ENCODE measurements around the gene BAIAP2L1. TPM values are rescaled to one million over a fixed set of nuclear protein-coding genes. Genes with fewer than 3 reads are reported as not detected.

The BAIAP2L1 gene
- total and polyA plus RNA-seq, 2 of the 8 experiments (the other 6 are each of a cell fraction or from before 2014, with no cell fraction given), result 19.2 to 42.9 TPM

GRCh38 chr7:98354052-98354451, 46.8 kb downstream of the BAIAP2L1 start:
- no peak for TF ChIP-seq HDAC6 (IDR thresholded peaks at IDR 0.05; ENCODE audit: low read depth, low read length)
- TF ChIP-seq POLR2A (IDR thresholded peaks at IDR 0.05; ENCODE audit: control extremely low read depth in 1 of 2, low read depth in 2 of 2, low read length in 2 of 2), result no peak
- TF ChIP-seq BCL11A (IDR thresholded peaks at IDR 0.05; ENCODE audit: low read depth in 2 of 2, low read length in 2 of 2), result no peak
- no peak for TF ChIP-seq RFX5 (IDR thresholded peaks at IDR 0.05; ENCODE audit: borderline replicate concordance, low read depth, low read length)
- no peak for TF ChIP-seq USF2 (IDR thresholded peaks at IDR 0.05; ENCODE audit: low read length)
- no peak for TF ChIP-seq BACH1 (IDR thresholded peaks at IDR 0.05; ENCODE audit: low read length)
- TF ChIP-seq CEBPB (IDR thresholded peaks at IDR 0.05; ENCODE audit: low read depth, low read length), result no peak
- TF ChIP-seq GABPA (IDR thresholded peaks at IDR 0.05; ENCODE audit: borderline replicate concordance, insufficient read depth, low read length), result no peak
- TF ChIP-seq JUN (IDR thresholded peaks at IDR 0.05; ENCODE audit: low read depth, low read length), result no peak
- TF ChIP-seq POU5F1 (IDR thresholded peaks at IDR 0.05; ENCODE audit: low read depth, low read length), result no peak
- TF ChIP-seq EZH2 (IDR thresholded peaks at IDR 0.05; ENCODE audit: low read depth, low read length, severe bottlenecking), result no peak
- TF ChIP-seq CREB1 (IDR thresholded peaks at IDR 0.05), result no peak

More at GRCh38 chr7:98354052-98354451, 46.8 kb downstream of the BAIAP2L1 start:
- POLR2A ChIA-PET (ENCODE audit: partially characterized antibody), result no interaction called here
- Histone ChIP-seq H4K91ac (replicated peaks; ENCODE audit: insufficient read length, low read length) (no peak overlapping the region), H2BK120ac (replicated peaks; ENCODE audit: low read depth, low read length) (no peak overlapping the region), H4K5ac (ENCODE audit: insufficient read length, low read depth, low read length) (no peak overlapping the region), H3K4me2 (ENCODE audit: insufficient read depth in 1 of 2, low read depth in 2 of 2, low read length in 2 of 2) (no peak overlapping the region), H2BK20ac (ENCODE audit: low read length) (no peak overlapping the region), H3K27ac (ENCODE audit: low read depth, low read length) (no peak overlapping the region), H3K18ac (ENCODE audit: extremely low read depth, low read length) (no peak overlapping the region), H3K14ac (ENCODE audit: insufficient read length) (no peak overlapping the region), H3K4me3 (ENCODE audit: extremely low read depth in 1 of 4, insufficient read depth in 2 of 4, low read depth in 3 of 4, low read length in 4 of 4) (no peak overlapping the region), H2BK5ac (ENCODE audit: low read depth, low read length) (no peak overlapping the region), H2AFZ (ENCODE audit: low read length) (no peak overlapping the region), H3K79me2 (ENCODE audit: control insufficient read depth in 1 of 2, insufficient read depth in 2 of 2, low read length in 2 of 2) (no peaks in the 10 kb centered on the region; a peak in 1 of 4 replicates), H3K56ac (replicated peaks; ENCODE audit: insufficient read length, low read depth, low read length) (no peak overlapping the region), H3K36me3 (ENCODE audit: control insufficient read depth in 2 of 4, insufficient read depth in 4 of 4, low read length in 3 of 4) (peaks cover 0 to 17% (median 5%) of the 10 kb centered on the region in 4 experiments; a peak in 4 of 8 replicates), H4K20me1 (replicated peaks in 1 of 2; ENCODE audit: control insufficient read depth in 1 of 2, insufficient read depth in 2 of 2, low read length in 2 of 2) (peaks cover 4 to 5% of the 10 kb centered on the region in 2 experiments), H2BK12ac (ENCODE audit: low read depth, low read length) (no peak overlapping the region), H3K79me1 (ENCODE audit: low read depth, low read length) (peaks cover 2% of the 10 kb centered on the region), H3K27me3 (replicated peaks in 1 of 4; ENCODE audit: control insufficient read depth in 3 of 4, extremely low read depth in 1 of 4, insufficient read depth in 3 of 4, low read length in 3 of 4) (no peaks in the 10 kb centered on the region), H3K4me1 (replicated peaks in 1 of 4; ENCODE audit: control insufficient read depth in 3 of 4, insufficient read depth in 4 of 4, low read length in 3 of 4) (peaks cover 0 to 6% (median 2%) of the 10 kb centered on the region in 4 experiments; a peak in 3 of 7 replicates), H3K9ac (replicated peaks in 1 of 4; ENCODE audit: extremely low read depth in 1 of 4, low read depth in 3 of 4, low read length in 3 of 4) (no peak overlapping the region), H2AK5ac (ENCODE audit: low read depth, low read length) (no peak overlapping the region), H2BK15ac (ENCODE audit: low read length) (no peak overlapping the region), H3K4ac (replicated peaks; ENCODE audit: insufficient read length, low read depth, low read length) (no peak overlapping the region), H3K9me3 (ENCODE audit: insufficient read depth in 2 of 2, low read depth in 1 of 2, low read length in 1 of 2) (no peaks in the 10 kb centered on the region), H3K23me2 (ENCODE audit: low read depth, low read length) (no peaks in the 10 kb centered on the region), H4K8ac (ENCODE audit: extremely low read depth, insufficient read depth, low read length) (no peak overlapping the region), H3K23ac (ENCODE audit: insufficient read length) (no peak overlapping the region)
- DNase-seq (ENCODE audit: low read depth in 1 of 2, low spot score in 2 of 2), result no peak
- no peak for FAIRE-seq
- WGBS, 2 experiments (ENCODE audit: extremely low coverage in 1 of 2, insufficient coverage in 1 of 2, insufficient read length in 1 of 2, insufficient replicate concordance in 2 of 2, low coverage in 1 of 2, low lambda C conversion rate in 2 of 2, missing lambda C conversion rate in 1 of 2), result 94% methylated on average over 7 of the region's 7 CpGs; no CpG with 5 or more reads in 1 of the 2 experiments
- CTCF ChIA-PET (ENCODE audit: partially characterized antibody), result interaction anchor here (0.6 to 1.8 kb wide), 3 partner anchors 14 to 392 kb away, joined by 4 read pairs; no protein-coding TSS in a partner anchor
